HG03139 (cell line): Measurements from ENCODE around the gene GALK2.
"Not testable (repeated sequence)": the region's sequence is repeated elsewhere in the genome, so short reads cannot be mapped to it uniquely, and the experiment has no call there.

Source experiments
- ATAC-seq: cut with Tn5 transposase; IDR thresholded peaks from one replicate; pipeline ENCODE4 v1.9.1; 2021; ENCODE audit not compliant: unreplicated experiment

GALK2 gene

GRCh38 chr15:49215768-49216739, 46.0 kb downstream of the GALK2 start:
- peak; percentile 100 for ATAC-seq

- ATAC-seq, result no peak
These were observed 53.7 kb downstream of the GALK2 start for GRCh38 chr15:49223536-49224274.

GRCh38 chr15:49225572-49226281, 55.7 kb downstream of the GALK2 start:
- ATAC-seq, result no peak

DNA sequence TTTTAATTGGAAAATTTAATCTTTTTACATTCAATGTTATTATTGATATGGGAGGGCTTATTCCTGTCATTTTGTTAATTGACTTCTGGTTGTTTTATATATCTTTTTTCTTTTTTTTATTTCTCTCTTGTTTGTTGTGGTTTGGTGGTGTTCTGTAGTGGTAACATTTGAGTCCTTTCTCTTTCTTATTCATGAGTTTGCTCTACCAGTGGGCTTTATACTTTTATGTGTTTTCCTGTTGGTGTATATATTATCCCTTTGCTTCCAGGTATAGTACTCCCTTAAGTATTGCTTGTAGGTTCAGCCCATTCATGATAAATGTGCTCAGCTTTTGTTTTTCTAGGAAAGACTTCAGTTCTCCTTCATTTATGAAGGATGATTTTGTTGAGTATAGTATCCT, 57.6 kb downstream of the GALK2 start:
- ATAC-seq, result no peak

DNA sequence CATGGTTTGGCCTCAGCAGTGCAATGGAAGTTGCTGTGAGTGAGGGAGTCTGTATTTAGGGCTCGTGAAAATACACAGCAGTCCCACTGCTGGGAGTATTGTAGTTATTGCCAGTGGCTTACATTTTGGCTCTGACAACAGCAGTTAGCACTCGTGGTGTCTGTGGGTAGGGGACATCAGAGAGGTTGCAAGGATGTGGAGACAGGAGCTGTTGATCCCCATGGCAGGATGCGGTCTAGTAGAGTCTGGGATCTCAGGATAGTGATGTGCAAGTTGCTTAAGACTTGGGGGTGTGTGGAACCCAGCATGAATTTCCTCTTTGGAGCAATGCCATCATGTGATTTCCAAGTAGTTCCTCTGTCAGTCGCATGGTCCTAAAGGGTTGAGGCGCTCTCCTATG, 59.9 kb downstream of the GALK2 start:
- no peak for ATAC-seq

DNA sequence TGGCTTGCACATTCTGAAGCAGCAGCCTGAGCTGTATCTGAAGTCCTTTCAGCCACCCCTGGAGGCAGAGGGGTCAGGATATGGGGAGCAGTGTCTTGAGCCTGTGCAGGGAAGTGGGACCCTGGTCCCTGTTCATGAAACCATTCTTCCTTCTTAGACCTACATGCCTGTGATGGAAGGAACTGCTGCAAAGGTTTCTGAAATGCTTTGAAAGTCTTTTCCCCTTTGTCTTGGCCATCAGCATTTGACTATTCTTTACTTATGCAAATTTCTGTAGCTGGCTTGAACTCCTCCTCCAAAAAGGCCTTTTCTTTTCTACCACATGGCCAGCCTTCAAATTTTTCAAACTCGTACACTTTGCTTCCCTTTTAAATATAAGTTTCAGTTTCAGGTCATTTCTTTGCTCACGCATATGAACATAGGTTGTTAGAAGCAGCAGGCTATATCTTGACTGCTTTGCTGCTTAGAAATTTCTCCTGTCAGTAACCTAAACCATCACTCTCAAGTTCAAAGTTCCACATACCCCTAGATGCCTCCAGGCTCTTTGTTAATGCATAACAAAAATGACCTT, 62.3 kb downstream of the GALK2 start:
- ATAC-seq, result no peak

DNA sequence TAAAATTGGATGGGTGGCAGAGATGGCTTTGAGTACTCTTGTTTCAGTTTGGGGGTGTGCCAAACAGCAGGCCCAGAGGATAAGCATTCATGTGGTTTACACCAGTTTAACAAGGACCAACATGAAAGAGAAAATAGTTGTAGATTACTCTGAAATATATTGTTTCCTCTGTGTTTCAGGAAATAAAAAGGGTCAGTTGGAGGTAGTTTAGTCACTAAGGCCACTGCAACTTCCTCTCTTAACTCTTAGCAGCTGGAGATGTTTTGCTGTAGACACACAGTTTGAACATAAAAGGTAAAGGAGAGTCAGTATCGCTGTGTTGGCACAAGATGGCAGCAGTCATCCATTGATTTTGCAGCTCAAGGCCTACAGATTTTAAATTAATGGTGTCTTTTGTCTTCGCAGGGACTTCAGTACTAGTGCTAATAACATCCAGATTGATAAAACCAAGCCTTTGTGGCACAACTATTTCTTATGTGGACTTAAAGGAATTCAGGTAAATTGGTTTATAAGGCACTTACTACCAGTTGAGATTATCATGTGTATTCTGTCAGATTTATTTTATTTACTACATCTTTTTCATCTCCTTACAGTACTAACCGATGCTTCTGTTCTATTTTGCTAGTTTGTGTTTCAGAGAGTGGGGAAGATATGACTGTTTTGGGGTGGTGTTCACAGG, 65.5 kb downstream of the GALK2 start:
- ATAC-seq, result peak; percentile 97

DNA sequence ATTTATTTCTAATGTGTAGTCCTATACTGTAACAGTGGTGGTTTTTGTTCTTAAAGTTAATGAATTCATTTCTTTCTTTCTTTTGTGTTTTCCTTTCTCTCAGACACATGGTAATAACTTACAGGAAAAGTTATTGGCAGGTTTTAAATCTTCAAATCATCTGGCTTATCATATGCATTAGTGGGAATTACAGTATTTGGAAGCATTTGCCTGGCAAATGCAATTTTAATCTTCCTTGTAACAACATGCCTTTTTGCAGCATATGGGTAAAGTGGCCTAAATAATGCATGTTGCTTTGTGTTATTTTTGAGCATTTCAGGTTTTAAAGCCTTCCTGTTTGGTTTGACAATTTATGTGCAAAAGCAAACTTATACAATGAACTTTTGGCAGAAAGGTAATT, 66.8 kb downstream of the GALK2 start:
- ATAC-seq, result no peak

DNA sequence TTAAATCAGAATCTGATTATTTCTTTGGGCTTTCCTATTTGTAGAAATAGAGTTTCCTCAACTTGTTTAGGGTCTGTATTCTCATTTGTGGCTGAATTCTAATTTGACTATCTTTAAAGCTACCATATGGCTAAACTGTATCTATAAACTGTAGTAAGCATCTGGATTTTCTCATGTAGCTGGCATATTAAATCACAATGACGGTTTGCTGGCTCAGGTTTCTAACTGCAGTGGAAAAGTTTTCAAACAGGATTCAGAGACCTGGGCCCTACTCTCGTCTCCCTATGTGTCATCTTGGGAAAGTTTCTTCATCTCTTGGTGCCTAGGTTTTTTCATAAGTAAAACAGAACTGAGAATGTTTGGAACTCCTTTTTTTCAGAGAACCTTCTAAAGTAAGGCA, 68.3 kb downstream of the GALK2 start:
- no peak for ATAC-seq

DNA sequence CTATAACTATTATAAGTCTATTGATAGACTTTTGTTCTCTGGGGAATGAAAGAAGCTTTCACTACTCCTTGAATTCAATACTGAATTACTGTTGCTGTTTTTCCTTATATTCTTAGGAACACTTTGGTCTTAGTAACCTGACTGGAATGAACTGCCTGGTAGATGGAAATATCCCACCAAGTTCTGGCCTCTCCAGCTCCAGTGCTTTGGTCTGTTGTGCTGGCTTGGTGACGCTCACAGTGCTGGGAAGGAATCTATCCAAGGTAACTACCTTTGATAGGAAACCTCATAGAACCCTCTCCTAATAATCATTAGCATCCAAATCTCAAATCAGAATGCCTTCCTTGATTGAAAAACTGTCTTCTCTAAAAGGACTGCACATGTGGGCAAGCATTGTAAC, 69.1 kb downstream of the GALK2 start:
- no peak for ATAC-seq

DNA sequence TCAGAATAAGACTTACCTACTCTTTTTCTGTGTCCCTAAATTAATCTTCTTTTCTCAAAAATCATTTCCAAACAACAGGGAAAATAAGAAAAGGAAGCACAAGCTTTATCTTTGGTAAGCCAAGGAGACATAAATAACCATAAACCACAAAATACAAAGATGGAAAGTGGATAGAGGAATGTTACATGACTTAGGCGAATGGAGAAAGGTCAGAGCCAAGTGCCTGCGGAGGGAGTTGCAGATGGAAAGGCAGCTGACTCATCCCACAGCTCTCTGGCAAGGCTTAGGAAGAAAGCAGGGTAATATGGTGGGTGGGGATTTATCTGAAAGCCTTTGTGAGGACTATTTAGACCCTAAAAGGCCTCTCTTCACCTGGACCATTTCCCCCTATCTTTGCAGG, 72.8 kb downstream of the GALK2 start:
- ATAC-seq, result no peak

DNA sequence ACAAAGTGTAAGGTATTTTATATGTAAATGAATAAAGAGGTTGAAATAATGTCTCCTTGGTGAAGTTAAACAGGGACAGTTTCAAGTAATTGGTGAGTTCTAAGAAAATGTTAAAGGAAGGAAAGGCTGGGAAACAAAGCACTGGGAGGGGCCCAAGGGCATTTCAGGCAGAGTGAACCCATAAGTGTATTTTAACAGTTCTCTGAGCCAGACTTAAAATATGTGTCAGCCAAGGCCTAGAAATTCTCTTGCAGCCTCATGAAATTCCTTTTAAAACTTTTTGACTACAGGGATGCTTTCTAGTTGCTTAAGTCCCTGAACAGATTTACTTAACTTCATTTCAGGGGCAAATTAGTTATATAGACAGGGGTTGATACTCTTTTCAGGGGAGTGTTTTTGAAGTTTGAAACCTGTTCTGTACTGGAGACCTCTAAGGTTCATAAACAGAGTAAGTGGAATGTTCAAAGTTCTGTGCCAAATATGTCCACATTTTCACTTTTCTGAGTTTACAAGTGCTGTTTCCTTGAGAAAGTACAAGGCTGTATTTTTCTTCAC, 77.6 kb downstream of the GALK2 start:
- ATAC-seq, result no peak

DNA sequence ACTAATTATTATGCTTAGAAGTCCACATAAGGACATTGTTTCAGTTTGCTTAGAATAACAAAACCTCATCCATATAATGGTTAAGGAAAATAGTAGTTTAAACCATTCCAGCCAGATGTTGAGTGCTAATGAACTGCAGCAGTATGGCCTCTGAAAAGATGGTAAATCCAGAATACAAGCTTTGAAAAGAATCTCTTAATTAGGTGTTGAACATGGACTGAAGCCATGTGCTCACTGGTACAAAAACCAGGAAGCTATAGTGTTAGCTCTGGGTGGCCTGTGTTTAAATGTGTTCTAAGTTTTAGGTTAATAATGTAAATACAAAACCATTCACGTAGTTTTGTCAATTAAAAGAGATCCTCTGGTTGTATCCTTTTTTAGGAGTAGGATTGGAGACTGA, 78.2 kb downstream of the GALK2 start:
- no peak for ATAC-seq

DNA sequence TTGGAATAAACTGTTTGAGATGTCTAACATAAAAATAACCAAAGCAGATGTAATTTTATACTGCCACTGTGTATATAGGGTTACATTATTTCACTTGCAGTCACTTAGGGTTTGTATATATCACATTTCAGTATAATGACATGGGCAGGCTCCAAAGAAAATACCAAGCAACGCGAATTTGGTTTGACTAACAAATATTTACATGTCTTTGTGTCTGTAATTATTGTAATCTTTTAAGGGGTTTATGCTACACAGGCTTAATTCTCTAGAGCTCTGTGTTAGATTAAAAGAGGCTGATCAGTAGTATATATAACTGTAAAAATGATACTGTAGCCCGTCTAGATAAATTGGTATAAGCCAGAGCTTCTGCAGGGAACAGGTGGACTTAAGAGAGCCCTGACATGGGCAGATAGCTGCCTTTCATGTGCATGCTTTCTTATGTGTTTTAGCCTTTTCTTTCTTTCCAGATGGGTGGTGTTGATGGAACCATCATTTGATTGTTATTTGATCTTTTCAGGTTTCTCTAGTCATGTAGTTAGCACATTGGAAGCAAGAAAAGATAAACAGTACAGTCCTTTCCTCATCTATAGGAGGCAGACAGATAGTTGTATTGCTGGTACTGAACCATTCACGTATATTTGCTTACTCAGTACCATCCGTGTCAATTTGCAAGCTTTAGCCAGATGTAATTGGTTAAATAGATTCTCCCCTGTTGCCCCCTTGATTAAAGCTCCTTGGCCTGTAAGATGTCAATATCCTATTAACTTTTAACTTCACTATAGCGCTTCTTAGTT, 86.1 kb downstream of the GALK2 start:
- ATAC-seq, result no peak

- not testable (repeated sequence) for ATAC-seq
These were observed 95.1 kb downstream of the GALK2 start for GRCh38 chr15:49265117-49265516.

DNA sequence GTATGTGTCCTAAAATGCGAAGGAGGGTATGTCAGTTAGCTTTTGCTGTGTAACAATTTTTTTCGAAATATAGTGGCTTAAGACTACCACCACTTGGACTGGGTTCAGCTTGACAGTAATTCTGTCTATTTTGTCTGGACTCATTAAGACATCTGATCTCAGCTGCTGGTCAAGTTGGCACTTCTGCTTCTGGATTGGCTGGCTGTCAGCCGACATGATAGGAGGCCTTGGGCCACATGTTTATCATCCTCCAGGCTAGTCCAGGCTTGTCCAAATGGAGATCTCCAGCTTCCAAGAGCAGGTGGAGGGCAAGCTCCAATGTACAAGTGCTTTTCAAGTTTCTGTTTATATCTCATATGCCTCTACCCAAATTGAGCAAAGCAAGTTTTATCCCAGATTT, 95.9 kb downstream of the GALK2 start:
- no peak for ATAC-seq

DNA sequence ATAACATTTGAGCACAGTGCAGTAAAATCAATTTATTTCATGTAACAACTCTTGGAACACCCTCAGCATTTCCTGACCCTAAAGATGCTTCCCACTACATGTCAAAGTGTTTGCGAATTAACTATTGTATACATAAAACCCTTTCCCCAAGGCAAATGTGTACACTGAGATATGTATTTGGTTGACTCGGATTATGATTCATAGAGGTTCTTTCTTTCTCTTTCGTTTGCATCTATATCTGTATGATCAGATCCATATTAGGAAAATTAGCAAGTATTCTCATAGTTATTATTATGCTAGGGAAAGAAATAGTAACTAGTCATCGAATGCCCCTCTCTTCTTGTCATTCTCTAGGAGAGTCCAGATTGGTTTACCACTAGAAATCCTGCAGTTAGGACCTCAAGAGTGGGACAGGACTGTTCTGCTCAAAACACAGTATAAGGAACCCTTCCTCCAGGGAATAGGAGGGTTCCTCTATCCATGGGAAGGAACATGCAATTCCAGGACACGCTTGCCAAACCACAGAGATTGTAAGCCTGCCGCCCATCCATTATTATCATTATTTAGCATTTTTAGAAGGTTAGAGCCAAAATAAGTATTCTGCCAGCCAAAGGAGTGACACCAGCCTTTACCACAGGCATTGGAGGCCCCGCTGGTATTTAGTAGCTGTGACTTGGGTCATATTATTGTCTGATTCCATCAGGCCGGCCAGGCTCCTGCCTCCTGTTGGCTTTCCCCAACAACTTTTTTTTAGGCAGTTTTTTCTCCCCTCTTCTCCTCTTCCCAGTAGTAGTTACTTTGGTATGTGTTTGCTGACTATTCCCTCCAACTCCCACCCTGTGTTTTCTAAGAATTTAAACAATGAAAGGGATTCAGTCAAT, 100.7 kb downstream of the GALK2 start:
- ATAC-seq, result no peak

GRCh38 chr15:49273734-49274318, 103.8 kb downstream of the GALK2 start:
- no peak for ATAC-seq
